Astrocyte of the cerebellum (primary cell): ENCODE data around the gene CCR6.

Experiments used
- DNase-seq: peaks from one replicate; pipeline ENCODE4 v3.0.0-alpha.2; 2011; ENCODE audit warnings: low read depth
- H3K4me3 ChIP-seq: 2 replicates; pipeline ENCODE4 v1.5.1; 2011; ENCODE audit warnings: mild to moderate bottlenecking, low read depth, low read length, moderate library complexity
- in situ Hi-C: cut with HindIII; loops from 2 replicates; pipeline ENCODE4 v1.10.0; 2017; ENCODE audit warnings: low sequenced_read_pairs
- TF ChIP-seq, protein P1 (sequence below): IDR thresholded peaks from 2 replicates; pipeline ENCODE4 v1.5.1; 2012; ENCODE audit warnings: low read length, low read depth, moderate library complexity, mild to moderate bottlenecking; ENCODE audit errors: missing control alignments

The CCR6 gene

DNA sequence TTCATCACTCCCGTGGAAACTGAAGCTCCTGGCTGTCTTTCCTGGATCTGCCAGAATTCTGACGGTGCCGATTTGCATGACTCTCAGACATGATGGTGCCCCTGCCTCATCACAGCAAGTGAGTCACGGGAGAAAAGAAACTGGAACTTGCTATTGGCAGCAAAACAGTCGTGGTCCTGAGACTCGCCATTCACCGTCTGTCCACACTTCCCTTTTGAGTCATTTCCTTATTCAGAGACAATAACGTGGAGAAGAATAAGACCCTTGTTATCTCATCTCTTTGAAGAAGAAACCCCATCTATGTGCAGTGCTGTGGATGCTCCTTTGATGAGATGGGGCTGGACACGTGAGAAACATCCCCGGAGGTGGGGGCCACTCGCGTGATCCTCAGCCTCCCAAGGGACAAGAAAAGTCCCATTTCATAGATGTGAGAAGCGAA is 30.6 kb downstream of the CCR6 start:
- in situ Hi-C loops, result no loop called here
- H3K4me3 ChIP-seq, result peak overlapping the region; percentile 11
- TF ChIP-seq, protein P1, sequence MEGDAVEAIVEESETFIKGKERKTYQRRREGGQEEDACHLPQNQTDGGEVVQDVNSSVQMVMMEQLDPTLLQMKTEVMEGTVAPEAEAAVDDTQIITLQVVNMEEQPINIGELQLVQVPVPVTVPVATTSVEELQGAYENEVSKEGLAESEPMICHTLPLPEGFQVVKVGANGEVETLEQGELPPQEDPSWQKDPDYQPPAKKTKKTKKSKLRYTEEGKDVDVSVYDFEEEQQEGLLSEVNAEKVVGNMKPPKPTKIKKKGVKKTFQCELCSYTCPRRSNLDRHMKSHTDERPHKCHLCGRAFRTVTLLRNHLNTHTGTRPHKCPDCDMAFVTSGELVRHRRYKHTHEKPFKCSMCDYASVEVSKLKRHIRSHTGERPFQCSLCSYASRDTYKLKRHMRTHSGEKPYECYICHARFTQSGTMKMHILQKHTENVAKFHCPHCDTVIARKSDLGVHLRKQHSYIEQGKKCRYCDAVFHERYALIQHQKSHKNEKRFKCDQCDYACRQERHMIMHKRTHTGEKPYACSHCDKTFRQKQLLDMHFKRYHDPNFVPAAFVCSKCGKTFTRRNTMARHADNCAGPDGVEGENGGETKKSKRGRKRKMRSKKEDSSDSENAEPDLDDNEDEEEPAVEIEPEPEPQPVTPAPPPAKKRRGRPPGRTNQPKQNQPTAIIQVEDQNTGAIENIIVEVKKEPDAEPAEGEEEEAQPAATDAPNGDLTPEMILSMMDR, result no peak
- DNase-seq, result no peak

DNA sequence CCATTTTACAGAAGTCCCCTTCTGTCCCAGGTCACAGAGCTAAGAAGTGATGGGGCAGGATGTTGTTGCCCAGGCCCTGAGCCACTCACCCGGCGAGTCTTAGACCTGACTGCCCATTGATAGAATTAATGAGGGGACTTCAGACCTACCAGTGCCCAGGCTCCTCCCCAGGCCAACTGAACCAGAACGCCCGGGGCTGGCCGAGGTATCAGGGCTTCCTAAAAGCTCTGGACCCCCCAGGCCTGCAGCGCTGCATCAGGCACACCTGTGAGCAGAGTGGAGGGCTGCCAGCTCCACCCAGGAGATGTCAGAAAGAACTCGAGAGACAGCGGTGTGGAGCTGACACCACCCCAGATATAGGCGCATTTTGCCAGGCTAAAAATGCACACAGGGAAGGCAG is 31.4 kb downstream of the CCR6 start:
- DNase-seq, result no peak
- TF ChIP-seq, protein P1, result no peak
- in situ Hi-C loops, result no loop called here

DNA sequence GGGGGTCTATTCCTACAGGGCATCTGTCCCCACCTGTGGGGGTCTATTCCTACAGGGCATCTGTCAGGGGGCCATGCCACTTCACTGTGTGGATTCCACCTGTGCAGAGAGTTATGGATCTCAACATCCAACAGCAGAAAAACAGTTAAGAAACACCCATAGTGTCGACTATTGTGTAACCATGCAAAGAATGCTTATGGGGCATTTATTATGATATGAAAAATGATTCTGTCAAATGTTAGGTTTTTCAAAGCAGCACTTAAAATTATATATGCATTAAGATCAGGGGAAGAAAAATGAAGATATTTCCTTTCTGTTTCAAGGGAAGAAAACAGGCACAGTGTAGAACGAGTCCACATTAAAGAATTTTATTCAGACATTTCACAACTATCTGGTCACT is 32.0 kb downstream of the CCR6 start:
- TF ChIP-seq, protein P1, result no peak
- DNase-seq, result no peak
- in situ Hi-C loops, result no loop called here
- H3K4me3 ChIP-seq, result no peak overlapping the region

More for the DNA sequence above, 31.4 kb downstream of the CCR6 start:
- no peak overlapping the region for H3K4me3 ChIP-seq

DNA sequence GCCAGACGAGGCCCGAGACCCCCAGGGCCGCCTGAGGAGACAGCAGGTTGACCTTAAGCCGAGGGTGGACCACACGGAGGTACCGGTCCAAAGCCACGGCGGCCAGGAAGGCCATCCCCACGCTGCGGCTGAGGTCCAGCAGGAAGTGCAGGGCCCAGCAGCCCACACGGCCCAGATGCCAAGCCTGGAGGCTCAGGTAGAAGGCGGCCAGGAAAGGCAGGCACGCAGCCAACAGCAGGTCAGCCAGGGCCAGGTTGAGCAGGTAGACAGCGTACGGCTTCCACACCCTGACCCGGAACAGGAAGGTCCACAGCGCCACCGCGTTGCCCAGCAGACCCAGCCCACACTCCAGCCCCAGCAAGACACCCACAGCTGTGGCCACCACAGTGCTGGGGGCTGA is 34.5 kb downstream of the CCR6 start:
- TF ChIP-seq, protein P1, result no peak
- DNase-seq, result no peak
- in situ Hi-C loops, result no loop called here
- no peak overlapping the region for H3K4me3 ChIP-seq

DNA sequence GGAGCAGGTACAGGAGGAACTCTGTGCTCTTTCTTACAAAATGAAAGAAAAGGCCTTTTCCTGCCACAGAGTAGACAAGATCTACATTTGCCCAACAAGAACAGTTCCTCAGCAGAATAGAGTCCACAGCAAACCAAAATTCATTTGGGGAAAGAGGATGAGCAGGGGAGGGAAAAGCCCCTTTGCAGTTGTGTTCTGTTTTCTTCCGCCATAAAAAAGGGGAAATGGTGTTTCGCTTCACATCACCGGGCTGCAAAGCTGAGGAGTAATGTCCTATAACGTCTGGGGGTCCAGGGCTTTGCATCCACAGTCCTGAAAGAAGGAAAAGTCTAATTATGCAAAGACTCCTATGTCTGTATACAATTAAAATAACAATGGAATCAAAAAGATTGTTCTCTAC is 35.0 kb downstream of the CCR6 start, which contains the start of gene GPR31:
GPR31 (minus strand) TSS at position 118 of the 400 bp plus-strand sequence. CDS start 149 bp downstream, outside the sequence.
- no peak for DNase-seq
- TF ChIP-seq, protein P1, result no peak
- in situ Hi-C loops, result no loop called here
- H3K4me3 ChIP-seq, result no peak within 1 kb of the TSS

DNA sequence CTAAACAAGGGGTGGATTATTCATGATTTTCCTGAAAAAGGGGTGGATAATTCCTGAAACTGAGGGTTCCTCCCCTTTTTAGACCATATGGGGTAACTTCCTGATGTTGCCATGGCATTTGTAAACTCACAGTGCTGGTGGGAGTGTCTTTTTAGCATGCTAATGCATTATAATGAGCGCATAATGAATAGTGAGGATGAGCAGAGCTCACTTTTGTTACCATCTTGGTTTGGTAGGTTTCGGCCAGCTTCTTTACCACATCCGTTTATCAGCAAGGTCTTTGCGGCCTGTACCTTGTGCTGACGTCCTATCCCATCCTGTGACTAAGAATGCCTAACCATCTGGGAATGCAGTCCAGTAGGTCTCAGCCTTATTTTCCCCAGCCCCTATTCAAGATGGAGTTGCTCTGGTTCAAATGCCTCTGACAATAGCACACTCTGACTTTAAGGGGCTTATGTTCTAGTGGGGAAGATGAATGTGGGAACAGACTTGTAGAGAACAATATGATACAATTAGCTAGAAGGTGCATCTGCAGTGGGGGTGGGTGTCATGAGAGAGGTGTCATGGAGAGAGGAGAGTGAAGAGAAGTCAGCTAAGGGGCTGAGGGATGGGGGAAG is 39.1 kb downstream of the CCR6 start:
- TF ChIP-seq, protein P1, result no peak
- in situ Hi-C loops, result no loop called here
- H3K4me3 ChIP-seq, result no peak overlapping the region
- no peak for DNase-seq
